GM19328 (cell line): ENCODE measurements around the gene PLXNA4.

Experiments used
- ATAC-seq: cut with Tn5 transposase; IDR thresholded peaks from one replicate; pipeline ENCODE4 v1.9.1; 2021; ENCODE audit warnings: mild to moderate bottlenecking, moderate library complexity; ENCODE audit not compliant: unreplicated experiment

PLXNA4 gene

GRCh38 chr7:132367795-132368194 lies 208.5 kb downstream of the PLXNA4 start:
- ATAC-seq = no peak

- no peak for ATAC-seq
These were observed 209.3 kb downstream of the PLXNA4 start for GRCh38 chr7:132367004-132367403.

GRCh38 chr7:132364226-132364625 lies 212.0 kb downstream of the PLXNA4 start:
- no peak for ATAC-seq

- no peak for ATAC-seq
These were observed 214.2 kb downstream of the PLXNA4 start for GRCh38 chr7:132362059-132362458.

- ATAC-seq = no peak
These were observed 215.1 kb downstream of the PLXNA4 start for GRCh38 chr7:132361146-132361545.

- no peak for ATAC-seq
These were observed 216.5 kb downstream of the PLXNA4 start for GRCh38 chr7:132359743-132360142.

- ATAC-seq = no peak
These were observed 221.2 kb downstream of the PLXNA4 start for GRCh38 chr7:132355048-132355447.

- no peak for ATAC-seq
These were observed 221.7 kb downstream of the PLXNA4 start for GRCh38 chr7:132354527-132354926.

- ATAC-seq = no peak
These were observed 222.3 kb downstream of the PLXNA4 start for GRCh38 chr7:132353936-132354335.

GRCh38 chr7:132352800-132353199 lies 223.5 kb downstream of the PLXNA4 start:
- ATAC-seq = no peak

GRCh38 chr7:132351954-132352499 lies 224.2 kb downstream of the PLXNA4 start:
- ATAC-seq = no peak

- no peak for ATAC-seq
These were observed 225.5 kb downstream of the PLXNA4 start for GRCh38 chr7:132350741-132351140.

GRCh38 chr7:132349075-132349474 lies 227.2 kb downstream of the PLXNA4 start:
- no peak for ATAC-seq

- ATAC-seq = no peak
These were observed 227.9 kb downstream of the PLXNA4 start for GRCh38 chr7:132348341-132348740.

GRCh38 chr7:132347858-132348257 lies 228.4 kb downstream of the PLXNA4 start:
- no peak for ATAC-seq

GRCh38 chr7:132347123-132347522 lies 229.1 kb downstream of the PLXNA4 start:
- ATAC-seq = no peak

GRCh38 chr7:132345543-132346129 lies 230.6 kb downstream of the PLXNA4 start:
- no peak for ATAC-seq

GRCh38 chr7:132345030-132345429 lies 231.2 kb downstream of the PLXNA4 start:
- no peak for ATAC-seq

GRCh38 chr7:132343199-132343598 lies 233.1 kb downstream of the PLXNA4 start:
- ATAC-seq = no peak

- ATAC-seq = no peak
These were observed 238.7 kb downstream of the PLXNA4 start for GRCh38 chr7:132337450-132338080.

- no peak for ATAC-seq
These were observed 239.5 kb downstream of the PLXNA4 start for GRCh38 chr7:132336797-132337196.

- ATAC-seq = no peak
These were observed 243.0 kb downstream of the PLXNA4 start for GRCh38 chr7:132333301-132333700.

GRCh38 chr7:132328760-132329159 lies 247.5 kb downstream of the PLXNA4 start:
- no peak for ATAC-seq
